HG03025 (cell line): ENCODE results near the gene PCK1.

Experiments used
- ATAC-seq: cut with Tn5 transposase; IDR thresholded peaks from one replicate; pipeline ENCODE4 v1.9.1; 2021; ENCODE audit warnings: mild to moderate bottlenecking, moderate library complexity; ENCODE audit not compliant: unreplicated experiment, low FRiP score

The PCK1 gene

DNA sequence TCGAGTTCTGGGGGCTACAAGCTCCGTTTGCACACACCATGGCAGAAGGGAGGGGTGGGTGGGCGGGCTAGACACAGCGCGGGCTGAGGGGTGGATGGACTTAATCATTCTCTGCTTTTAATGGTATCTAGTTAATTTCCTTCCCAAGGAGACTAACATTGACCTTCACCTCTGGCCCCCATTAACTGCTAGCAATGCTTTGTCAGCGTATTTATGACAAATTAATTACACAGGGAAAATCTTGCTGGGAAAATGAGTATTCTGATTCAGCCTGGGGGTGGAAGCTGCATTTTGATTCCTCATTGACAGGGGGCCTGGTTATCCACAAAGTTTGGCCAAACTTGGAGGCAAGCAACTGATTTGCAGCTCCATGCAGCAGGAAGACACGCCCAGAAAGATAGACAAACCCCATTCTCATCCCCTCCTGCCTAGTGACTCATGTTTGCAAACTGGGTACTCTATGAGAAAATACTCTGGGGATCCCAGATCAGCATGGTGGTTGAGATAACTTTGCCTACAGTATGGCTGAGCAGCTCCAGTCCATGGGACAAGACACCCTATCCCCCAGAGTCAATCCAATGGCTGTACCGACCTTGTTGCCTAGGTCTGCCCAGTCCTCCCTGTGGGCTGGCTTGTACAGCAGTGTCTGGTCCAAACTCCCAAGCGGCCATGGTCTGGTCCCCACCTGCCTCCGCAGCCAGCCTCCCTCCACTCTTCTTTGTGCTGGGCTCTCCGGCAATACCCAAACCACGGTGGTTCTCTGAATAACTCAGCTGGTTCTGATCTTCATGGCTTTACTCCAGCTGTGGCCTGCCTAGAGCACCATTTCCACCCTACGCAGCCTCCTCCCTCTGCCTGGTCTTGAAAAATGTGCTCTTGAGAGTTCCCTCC lies 39.7 kb downstream of the PCK1 start:
- no peak for ATAC-seq

DNA sequence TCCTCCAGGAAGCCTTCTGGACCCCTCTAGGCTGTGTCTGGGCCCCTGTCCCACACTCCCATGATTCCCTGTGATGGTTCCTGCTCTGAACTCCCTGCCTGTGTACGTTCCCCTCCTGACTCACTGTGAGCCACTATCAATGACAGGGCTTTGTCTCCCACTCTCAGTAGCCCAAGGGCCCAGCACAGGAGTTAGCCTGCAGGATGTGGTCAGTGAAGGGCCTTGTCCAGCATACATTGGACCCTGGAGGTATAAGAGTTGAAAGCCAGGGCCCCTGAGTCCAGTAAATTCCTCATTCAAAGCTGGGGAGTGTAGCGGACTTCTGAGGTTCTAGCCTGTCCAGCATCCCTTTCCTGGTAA lies 40.3 kb downstream of the PCK1 start:
- no peak for ATAC-seq

DNA sequence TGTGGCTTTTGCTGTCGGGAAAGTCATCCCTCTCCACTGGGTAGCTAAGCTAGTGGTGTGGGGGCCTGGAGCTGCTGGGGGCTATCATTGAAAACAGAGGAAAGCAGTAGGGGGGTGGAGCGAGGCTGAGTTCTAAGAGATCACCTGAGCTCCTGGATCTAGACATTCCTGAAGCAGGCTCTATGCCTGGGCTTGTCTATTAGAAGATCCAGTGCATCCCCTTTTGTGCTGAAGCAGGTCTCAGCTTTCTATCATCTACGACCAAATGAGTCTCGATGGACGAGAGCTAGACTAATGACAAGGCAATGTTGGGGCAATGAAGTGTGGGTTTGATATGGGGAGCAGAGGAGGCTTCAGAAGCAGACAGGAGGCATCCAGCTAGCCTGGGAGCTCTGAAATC lies 40.8 kb downstream of the PCK1 start:
- no peak for ATAC-seq

DNA sequence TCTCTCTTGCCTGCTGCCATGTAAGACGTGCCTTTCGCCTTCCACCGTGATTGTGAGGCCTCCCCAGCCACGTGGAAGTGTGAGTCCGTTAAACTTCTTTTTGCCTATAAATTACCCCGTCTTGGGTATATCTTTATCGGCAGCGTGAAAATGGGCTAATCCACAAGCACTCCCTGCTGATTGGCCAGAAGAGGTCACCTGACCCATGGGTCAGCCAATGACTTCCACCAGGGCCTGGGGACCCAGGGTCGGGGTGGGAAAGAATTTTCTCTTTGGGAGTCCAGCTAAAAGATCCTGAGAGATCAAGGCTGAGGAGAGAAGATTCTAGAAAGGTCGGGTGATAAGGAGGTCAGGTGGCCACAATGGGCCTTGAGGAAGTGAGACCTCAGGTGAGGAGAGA lies 42.2 kb downstream of the PCK1 start:
- ATAC-seq = no peak

DNA sequence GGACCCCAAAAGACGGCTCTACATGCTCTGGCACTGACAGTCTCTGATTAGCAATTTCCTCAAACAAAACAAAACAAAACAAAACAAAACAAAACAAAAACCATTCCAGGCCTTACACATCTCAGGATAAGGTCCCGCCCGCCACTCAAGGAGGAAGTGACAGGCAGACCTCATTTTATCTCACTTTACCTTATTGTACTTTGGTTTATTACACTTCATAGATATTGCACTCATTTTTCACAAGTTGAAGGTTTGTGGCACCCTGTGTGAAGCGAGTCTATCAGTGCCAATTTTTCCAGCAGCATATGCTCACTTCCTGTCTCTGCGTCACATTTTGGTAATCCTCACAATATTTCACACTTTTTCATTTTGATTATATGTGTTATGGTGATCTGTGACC lies 44.1 kb downstream of the PCK1 start:
- ATAC-seq = no peak

DNA sequence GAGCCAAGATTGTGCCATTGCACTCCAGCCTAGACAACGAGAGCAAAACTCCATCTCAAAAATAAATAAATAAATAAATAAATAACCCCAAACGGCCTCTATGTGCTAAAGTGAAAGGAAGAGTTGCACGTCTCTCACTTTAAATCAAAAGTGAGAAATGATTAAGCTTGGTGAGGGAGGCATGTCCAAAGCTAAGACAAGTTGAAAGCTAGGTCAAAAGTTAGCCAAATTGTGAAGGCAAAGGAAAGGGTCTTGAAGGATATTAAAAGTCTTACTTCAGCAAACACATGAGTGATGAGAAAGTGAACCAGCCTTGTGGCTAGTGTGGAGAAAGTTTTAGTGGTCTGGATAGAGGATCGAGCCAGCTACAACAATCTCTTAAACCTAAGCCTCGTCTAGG lies 45.0 kb downstream of the PCK1 start:
- no peak for ATAC-seq

DNA sequence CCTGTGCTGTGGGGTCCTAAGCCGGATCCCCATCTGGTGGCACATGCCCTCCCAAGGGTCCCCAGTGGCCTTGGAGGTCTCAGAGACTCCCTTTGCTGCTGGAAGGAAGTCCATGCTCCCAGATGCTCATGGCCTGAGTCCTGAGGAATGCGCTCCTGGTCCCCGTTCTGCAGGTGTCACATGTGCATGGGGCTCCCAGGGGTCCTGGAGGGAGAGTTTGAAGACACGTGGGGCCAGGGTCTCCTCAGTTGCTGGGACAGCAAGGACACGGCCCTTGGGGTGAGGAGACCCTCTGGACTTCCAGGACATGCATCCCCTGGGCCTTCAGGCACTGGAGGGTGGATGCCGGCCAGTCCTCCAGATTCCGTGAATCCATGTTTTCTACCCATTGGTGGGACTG lies 47.6 kb downstream of the PCK1 start:
- no peak for ATAC-seq

DNA sequence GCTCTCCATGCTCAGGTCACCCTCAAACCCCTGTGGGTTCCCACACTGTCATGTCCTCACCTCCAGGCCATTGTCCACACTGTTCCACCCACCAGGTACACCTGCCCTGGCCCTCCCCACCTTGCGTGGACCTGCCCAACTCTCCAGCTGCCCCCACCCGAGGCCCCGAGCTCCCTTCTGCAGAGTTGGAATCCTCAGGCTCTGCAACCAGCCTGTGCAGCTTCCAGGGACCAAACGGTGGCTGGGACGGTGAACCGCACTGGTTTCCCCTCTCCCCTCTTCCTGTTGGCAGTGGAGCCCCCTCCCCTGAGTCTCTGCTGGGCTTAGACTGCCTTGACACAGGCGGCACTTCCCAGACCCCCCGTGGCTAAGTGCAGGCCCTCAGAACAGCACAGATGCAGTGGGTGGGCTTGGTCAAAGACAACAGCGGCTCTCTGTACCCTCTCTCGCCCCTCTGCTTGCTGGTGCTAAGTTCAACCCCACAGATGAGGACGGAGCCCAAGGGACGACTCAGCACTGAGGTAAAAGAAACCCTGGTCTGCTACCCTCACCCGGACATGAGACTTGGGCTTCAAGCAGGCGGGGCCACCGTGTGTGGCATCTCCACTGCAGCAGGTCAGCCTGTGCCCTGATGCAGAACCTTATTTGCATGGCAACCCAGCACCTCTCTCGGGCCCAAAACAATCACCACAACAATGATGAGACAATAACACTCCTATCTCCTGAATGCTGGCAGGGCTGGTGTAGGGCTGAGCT lies 48.4 kb downstream of the PCK1 start:
- ATAC-seq = no peak

DNA sequence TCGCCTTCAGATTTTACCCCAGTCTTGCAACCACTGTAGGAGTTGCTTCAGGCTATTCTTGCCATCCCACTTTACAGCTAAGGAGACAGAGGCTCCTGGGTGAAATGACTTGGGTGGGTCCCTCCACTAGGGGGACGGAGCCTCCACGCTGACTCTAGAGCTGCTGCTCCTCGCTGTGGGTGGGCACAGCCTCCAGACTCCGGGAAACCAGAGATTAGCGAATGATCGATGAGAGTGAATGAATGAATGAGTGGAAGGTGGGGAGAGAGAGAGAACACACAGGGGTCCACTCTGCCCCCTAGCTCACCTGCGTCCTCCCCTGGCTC lies 48.9 kb downstream of the PCK1 start:
- no peak for ATAC-seq

DNA sequence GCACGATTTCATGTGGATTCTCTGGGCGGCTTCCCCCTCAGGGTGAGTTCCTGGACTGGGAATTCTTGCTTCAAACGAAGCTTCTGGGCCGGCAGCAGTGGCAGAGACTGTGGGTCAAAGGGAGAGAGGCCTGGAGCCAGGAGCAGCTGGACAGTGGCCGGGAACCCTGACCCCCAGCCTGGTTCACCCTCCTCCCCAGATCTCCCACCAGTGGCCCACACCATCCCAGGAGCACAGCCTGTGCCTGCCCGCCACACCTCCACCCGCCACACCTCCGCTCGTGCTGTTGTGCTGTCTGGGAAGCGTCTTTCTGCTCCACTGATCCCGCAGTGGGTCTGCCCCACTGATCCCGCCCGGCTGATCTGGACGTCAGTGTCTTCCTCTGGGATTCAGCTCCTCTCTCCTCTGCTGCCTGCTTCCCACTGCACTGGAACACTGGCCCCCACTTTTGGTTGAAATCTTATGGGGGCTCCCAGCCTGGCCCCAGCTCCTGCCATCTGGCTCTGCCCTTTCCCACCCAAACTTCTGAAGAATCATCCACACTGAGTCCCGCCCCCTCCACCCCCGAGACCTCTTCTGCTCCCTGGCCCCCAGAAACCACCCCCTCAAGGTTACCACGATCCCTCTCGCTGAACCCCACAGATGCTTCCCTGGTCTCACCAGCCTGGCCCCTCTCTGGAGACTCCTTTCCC lies 49.5 kb downstream of the PCK1 start:
- ATAC-seq = no peak

DNA sequence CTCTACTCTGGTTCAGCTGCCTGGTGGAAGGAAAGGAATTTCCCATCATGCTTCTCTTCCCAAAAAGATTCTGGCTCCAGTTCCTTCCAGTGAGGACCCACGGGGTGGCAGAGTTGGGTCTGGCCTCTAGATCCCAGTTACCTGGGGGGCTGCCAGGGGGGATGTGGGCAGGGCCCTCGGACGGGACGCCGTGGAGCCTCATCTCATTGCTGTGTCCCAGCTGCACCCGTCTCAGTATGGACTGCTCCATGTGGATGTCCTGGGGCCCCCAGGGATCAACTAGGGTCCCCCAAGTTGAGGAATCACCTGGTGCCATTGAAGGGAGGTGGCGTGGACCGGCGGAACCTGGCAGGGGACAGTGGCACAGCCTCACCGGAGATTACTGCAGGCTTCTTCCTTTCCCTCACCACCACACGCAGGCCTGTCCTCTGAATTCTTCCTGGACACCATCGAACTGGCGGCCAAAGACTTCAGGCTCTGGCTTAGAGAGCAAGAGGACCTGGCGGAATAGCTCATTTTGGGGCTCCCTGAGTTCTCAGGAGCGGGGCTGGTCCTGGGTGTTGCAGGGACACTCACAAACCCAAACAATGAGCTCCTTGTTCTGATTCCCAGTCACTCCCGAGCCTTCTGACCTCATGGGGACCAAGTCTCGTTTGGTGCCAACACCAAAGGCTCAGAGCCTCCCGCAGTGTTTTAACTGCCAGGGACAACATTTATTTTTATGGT lies 50.8 kb downstream of the PCK1 start:
- no peak for ATAC-seq

DNA sequence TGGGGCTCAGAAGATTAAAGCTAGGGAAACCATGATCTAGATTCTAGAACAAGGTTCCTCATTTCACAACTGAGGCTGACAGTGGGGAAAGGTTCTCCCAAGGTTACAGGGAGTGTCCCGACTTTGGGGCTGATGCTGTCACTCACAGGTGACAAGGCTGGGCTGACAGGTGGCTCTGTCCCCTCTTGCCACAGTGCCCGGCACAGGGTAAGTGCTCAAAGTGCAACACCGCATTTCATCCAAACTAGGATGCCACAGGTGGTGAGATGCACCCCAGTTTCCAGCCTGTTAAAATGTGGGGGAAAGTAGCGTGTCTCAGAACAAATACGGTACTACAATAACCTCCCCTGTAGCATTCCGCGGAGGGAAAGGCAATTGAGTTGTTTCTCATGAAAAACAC lies 51.5 kb downstream of the PCK1 start:
- no peak for ATAC-seq

DNA sequence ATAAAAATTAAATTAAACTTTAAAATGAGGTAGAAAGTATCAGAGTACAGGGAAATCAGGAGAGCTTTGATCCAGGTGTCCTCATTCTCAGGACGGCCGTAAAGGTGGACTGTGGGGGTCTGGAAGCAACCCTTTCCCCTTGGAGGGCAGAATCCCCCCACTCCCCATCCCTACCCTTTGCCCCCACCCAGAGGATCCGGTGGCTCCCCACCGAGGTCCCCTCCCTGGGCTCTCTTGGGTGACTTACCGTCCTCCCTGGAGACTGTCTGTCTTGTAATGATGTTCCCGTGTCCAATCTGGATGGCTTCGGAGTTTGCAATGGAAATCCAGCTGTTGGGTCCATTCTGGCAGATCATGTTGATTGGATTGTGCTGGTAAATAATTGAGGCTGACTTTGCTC lies 52.0 kb downstream of the PCK1 start:
- no peak for ATAC-seq

DNA sequence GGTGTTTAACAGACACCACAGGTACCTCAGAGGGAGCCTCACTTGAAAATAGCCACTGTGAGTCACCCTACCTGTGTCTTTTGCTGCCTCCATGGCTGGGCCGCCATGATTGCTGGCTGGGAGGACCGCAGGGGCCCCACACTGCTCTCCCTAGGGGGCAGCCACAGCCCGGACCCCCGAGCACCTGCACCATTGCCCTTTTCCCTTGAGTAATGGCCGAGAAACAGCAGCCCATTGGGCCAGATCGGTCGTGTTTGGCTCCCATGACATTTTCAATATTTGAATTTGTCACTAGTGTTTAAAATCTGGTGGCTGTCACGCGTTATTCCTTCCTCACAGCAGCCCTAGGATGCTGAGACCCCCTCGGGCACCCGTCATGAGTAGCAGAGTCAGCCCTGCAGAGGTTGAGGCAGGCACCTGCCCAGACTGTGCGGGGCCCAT lies 52.6 kb downstream of the PCK1 start:
- ATAC-seq = no peak

DNA sequence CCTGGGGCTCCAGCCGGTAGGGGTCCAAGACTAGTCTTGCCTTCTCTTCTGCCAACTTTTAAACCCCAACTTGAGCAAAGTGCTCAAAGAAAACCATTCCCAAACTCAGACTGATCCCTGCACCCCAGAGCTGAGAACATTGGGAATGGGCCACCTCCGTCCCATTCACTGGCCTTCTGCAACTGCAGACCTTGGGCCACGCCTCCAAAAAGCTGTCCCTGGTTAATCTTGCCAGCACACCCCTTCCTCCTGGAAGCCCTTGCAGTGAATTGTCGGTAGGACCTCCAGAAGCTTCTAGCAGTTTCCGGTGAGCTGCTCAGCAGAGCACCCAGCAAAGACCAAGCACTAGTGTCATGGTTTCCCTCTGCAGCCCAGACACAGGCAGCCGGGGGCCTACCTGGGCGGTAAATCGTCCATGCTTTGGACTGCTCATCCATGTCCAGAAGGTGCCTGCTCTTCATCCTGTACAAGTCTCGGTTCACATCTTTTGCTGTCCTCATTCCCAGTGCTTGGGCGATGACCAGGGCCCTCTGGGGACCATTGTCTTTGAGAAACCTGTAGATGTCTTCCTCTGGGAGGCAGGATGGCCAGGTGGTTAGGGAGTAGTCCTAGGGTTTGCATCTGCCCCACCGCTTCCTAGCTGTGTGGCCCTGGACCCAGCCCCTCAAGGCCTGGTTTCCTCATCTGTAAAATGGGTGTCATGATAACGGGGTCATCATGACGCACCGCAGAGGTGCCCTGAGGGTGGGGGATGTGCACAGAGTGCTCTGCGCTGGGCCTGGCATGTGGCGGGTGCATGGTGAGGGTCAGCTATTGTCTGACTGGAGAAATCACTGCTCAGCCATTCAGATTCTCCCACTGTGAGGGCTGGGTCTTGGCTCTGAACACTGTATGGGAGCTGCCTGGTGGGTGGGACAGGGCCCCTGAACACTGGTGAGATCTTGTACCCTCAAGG lies 53.9 kb downstream of the PCK1 start:
- ATAC-seq = no peak

DNA sequence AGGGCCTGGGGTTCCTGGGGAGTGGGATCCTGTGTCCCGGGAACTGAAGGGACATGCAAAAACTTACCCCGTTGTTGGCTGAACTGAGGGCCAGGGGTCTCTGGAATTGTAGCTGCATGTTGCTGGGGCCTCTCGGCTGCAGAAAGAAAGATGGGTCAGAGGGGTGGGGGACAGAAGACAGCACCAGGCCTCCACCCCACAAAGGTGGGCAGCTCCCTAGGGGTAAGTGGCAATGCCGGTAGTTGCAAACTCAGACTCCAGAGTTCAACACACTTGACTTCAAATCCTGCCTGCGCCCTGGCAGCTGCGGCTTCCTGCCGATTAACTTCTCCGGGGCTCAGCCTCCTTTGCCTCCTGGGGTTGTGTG lies 54.5 kb downstream of the PCK1 start:
- no peak for ATAC-seq

DNA sequence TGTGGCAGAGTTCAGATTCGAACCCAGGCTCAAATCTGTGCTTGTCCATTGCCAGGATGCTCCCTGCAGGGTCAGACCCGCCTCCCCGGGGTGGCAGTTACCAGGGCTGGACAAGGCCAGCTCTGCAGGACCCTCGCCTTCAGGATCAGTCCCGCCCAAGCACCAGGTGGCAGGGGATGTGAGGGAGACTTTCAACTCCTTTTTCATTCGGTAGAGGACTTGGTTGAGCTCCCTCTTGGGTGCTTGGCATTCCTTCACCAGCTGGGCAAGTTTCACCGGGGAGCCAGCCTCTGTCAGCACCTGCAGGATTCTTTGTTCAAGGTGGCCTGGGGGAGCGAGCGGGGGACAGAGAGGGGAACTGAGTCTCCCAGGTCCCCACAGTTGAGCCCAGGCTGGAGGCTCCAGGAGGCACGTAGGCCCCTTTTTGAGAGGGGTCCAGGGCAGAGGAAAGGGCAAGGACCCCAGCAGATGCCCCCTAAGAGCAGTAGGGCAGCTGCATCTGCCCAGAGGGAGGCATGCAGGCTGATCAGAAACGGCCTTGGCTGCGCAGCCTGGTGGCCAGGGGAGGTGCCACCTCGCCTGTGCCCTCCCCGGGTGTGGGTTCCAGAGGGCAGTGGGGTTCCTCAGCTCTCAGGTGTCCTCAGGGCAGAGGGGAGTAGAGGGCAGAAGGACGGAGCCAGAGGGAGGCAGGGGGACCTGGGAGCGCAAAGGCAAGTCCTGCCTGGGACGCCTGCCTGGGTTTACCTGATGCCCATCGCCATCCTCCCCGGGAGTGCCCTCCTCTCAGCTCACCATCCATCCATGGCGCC lies 55.4 kb downstream of the PCK1 start:
- ATAC-seq = no peak

DNA sequence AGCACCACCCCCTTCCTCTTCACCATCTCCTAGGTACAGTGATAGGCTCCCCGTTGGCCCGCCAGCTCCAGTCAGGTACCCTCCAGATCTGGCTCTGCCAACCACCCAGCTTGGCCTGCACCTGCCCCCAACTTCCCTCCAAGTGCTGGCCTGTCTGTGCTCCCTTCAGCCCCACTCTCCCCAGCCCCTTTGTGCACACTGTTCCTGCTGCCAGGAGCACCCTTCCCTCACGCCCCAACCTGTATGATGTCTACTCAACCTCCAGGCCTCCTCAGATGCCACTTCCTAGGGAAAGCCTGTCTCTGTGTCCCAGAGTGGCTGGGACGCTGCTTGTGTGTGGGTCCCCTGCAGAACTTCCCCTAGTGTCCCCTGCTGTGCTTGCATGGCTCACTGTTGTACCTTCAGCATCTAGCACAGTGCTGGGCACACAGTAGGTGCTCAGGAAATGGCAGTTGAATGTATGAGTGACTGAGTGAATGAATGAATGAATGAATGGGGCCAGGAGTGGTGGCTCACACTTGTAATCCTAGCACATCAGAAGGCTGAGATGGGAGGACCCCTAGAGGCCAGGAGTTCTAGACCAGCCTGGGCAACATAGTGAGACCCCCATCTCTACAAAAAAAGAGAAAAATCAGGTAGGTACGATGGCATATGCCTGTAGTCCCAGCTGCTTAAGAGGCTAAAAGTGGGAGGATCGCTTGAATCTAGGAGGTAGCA lies 56.3 kb downstream of the PCK1 start:
- no peak for ATAC-seq
